Progenitor cell of endocrine pancreas (in vitro differentiated cells): ENCODE results near the gene MBD4. TPM values are rescaled to one million over a fixed set of nuclear protein-coding genes. Genes with fewer than 3 reads are reported as not detected.

ENCODE experiments used
- DNase-seq: peaks from one replicate; pipeline ENCODE4 v3.0.0; 2021; ENCODE audit warnings: low spot score; ENCODE audit not compliant: unreplicated experiment
- H3K27ac Mint-ChIP-seq: 2 replicates; pipeline ENCODE4 v1.8.0; 2021; ENCODE audit warnings: mild to moderate bottlenecking, moderate library complexity, mixed read lengths
- H3K27me3 Mint-ChIP-seq: 2 replicates; pipeline ENCODE4 v1.8.0; 2021; ENCODE audit warnings: mixed read lengths
- H3K36me3 Mint-ChIP-seq: 2 replicates; pipeline ENCODE4 v1.8.0; 2022; ENCODE audit warnings: mixed read lengths; ENCODE audit not compliant: insufficient read depth
- H3K4me1 Mint-ChIP-seq: 2 replicates; pipeline ENCODE4 v1.8.0; 2021; ENCODE audit warnings: low read depth, mixed read lengths
- H3K4me3 Mint-ChIP-seq: 2 replicates; pipeline ENCODE4 v1.8.0; 2021; ENCODE audit warnings: low read depth, mild to moderate bottlenecking, moderate library complexity, mixed read lengths
- H3K9me3 Mint-ChIP-seq: 2 replicates; pipeline ENCODE4 v1.8.0; 2021; ENCODE audit warnings: low read depth, mixed read lengths
- total RNA-seq: library from RNA; stranded (reverse); gene quantifications from 2 replicates; pipeline ENCODE4 v1.2.1, GENCODE V29; 2021
- TF ChIP-seq, protein P1 (sequence below): fragments of 200-600 bp; sonication (generic); IDR thresholded peaks from one replicate; pipeline ENCODE4 v1.5.0; 2021; ENCODE audit warnings: antibody characterized with exemption, mild to moderate bottlenecking; ENCODE audit not compliant: unreplicated experiment

Gene MBD4
- total RNA-seq, 1 donor from 2014 or later = 32.5 TPM

DNA sequence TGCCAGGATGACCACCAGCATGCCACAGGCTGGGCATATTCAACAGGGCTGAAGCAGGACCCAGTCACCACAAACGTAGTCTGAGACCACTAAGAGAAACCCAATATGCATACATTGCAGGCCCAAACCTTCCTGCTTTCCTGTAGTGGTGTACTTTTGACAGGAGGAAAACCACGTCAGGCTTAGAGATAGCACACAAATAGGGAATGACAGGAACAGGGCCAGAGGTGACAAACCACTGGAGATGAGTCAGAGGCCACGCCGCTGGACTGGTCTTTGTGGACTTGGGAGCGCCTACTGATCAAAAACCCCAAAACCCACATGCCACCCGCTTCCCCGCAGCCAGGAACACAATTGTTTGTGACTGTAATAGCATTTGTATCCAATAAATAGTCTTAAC, 7.7 kb downstream of the MBD4 start:
- TF ChIP-seq, protein P1, sequence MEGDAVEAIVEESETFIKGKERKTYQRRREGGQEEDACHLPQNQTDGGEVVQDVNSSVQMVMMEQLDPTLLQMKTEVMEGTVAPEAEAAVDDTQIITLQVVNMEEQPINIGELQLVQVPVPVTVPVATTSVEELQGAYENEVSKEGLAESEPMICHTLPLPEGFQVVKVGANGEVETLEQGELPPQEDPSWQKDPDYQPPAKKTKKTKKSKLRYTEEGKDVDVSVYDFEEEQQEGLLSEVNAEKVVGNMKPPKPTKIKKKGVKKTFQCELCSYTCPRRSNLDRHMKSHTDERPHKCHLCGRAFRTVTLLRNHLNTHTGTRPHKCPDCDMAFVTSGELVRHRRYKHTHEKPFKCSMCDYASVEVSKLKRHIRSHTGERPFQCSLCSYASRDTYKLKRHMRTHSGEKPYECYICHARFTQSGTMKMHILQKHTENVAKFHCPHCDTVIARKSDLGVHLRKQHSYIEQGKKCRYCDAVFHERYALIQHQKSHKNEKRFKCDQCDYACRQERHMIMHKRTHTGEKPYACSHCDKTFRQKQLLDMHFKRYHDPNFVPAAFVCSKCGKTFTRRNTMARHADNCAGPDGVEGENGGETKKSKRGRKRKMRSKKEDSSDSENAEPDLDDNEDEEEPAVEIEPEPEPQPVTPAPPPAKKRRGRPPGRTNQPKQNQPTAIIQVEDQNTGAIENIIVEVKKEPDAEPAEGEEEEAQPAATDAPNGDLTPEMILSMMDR = no peak
- no peaks in the 10 kb centered on the region for H3K9me3 Mint-ChIP-seq
- H3K27me3 Mint-ChIP-seq = peaks cover 10% of the 10 kb centered on the region
- H3K27ac Mint-ChIP-seq = peak overlapping the region; percentile 46
- peaks cover 17% of the 10 kb centered on the region for H3K36me3 Mint-ChIP-seq
- H3K4me1 Mint-ChIP-seq = peaks cover 25% of the 10 kb centered on the region
- no peak overlapping the region for H3K4me3 Mint-ChIP-seq
- DNase-seq = no peak

DNA sequence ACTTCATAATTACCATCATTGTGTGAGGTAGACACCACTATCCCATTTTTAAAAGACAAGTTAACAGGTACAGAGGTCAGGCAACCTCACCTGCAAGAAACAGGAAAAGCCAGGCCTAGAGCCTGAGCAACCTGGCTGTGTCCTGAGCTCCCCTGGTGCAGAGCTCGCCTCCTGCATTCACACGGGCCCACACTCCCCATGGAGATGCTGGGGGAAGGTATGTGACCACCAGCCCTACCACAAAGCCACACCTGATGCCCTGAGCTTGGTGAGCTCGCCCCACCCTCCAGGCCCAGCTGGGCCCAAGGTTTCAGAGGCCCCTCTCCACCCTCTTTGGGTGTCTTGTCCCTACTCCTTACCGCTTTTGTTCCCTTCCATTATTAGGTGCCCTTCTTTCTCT, 10.1 kb downstream of the MBD4 start:
- H3K27me3 Mint-ChIP-seq = peaks cover 10% of the 10 kb centered on the region
- peaks cover 20% of the 10 kb centered on the region for H3K4me1 Mint-ChIP-seq
- H3K9me3 Mint-ChIP-seq = no peaks in the 10 kb centered on the region
- H3K4me3 Mint-ChIP-seq = no peak overlapping the region
- TF ChIP-seq, protein P1 = no peak
- no peak for DNase-seq
- H3K27ac Mint-ChIP-seq = peak overlapping the region; percentile 85
- H3K36me3 Mint-ChIP-seq = peaks cover 8% of the 10 kb centered on the region

DNA sequence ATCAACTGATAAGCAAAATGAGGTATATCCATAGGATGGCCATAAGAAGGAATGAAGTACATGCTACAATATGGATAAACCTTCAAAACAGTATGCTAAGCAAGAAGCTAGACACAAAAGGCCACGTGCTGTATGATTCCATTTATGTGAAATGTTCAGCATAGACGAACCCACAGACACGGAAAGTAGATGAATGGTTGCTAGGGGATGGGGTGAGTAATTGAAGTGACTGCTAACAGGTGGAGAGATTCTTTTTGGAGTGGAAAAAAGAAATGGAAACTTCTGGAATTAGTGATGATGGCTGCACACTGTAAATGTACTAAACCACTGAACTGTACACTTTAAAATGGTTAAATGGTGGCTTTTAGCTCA, 10.7 kb downstream of the MBD4 start:
- H3K4me3 Mint-ChIP-seq = peak overlapping the region; percentile 83
- TF ChIP-seq, protein P1 = no peak
- H3K36me3 Mint-ChIP-seq = peaks cover 7% of the 10 kb centered on the region
- peaks cover 21% of the 10 kb centered on the region for H3K4me1 Mint-ChIP-seq
- peaks cover 10% of the 10 kb centered on the region for H3K27me3 Mint-ChIP-seq
- H3K9me3 Mint-ChIP-seq = no peaks in the 10 kb centered on the region
- H3K27ac Mint-ChIP-seq = peak overlapping the region; percentile 85
- DNase-seq = no peak

DNA sequence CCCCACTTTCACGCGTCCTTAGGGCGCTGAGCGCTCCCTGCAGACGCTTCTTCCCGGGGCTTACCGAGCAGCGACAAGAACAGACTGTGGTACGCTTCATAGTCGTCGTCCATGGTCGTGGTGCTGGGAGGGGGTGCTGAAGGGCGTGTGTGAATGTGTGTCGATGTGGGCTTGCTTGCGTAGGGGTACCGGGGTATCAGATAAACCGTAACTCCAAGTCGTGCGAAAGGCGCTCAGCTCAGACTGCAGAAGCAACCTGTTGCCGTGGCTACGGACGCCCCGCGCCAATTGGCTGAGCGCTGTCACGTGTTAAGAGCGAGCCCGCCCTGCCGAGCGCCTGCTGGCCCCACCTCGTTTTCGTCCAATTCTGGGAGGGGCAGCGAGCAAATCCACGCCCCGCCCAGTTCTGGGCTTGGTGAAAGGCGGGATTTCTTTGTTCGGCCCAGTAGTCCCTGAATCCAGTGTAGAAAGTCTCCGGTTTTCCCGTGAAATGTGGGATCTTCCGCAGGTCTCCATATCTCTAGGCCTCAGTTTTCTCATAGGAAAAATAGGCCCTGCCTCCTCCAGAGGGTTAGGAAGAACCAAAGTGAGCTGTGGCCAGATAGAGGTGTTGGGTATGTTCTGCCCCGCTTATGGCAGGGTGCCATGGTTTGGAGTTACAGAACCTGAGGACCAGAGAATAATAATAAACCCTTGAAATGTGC, 11.2 kb downstream of the MBD4 start, which contains the start of gene EFCAB12:
TSS of gene EFCAB12 (minus strand) at position 261 of the 704 bp plus-strand sequence. CDS start at position 113, 148 bp downstream.
- TF ChIP-seq, protein P1 = no peak
- H3K4me3 Mint-ChIP-seq = peak within 1 kb of the TSS; percentile 83
- peak within 1 kb of the TSS; percentile 85 for H3K27ac Mint-ChIP-seq
- H3K4me1 Mint-ChIP-seq = peaks cover 22% of the 10 kb centered on the region
- H3K27me3 Mint-ChIP-seq = peaks cover 10% of the 10 kb centered on the region
- no peaks in the 10 kb centered on the region for H3K9me3 Mint-ChIP-seq
- peaks cover 7% of the 10 kb centered on the region for H3K36me3 Mint-ChIP-seq
- peak; percentile 87 for DNase-seq

DNA sequence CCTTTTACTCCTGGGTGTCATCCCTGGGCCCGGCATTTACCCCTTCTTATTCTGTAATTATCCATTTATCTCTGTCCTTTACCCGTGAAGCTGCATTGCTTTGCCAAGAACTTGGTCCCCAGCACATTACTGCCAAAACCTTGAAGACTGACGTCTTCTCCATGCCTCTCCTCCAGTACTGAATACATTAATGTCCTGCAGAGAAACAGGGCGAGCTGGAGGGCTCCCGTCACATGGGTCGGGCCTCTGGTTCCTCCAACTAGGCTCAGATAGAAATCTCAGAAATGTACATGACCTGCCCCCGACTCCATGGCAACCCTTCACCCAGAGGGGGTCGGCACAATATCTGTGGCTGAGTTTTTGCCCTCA, 11.8 kb downstream of the MBD4 start:
- Mint-ChIP-seq H3K27me3 (peaks cover 10% of the 10 kb centered on the region), H3K27ac (peak overlapping the region; percentile 85), H3K4me1 (peaks cover 23% of the 10 kb centered on the region), H3K9me3 (no peaks in the 10 kb centered on the region), H3K36me3 (peaks cover 5% of the 10 kb centered on the region), H3K4me3 (peak overlapping the region; percentile 83)
- DNase-seq = no peak
- TF ChIP-seq, protein P1 = no peak
